Parietal lobe (tissue), 1 donor: Measurements from ENCODE around the gene EPB41L2. TPM values are rescaled to one million over a fixed set of nuclear protein-coding genes. Genes with fewer than 3 reads are reported as not detected.

Source experiments
- total RNA-seq: library from RNA; depleted of rRNA; stranded (reverse); fragments of >200 nt; gene quantifications from one replicate; pipeline ENCODE4 v1.2.3, GENCODE V29; 2014

The EPB41L2 gene
- total RNA-seq: 64.5 TPM

DNA sequence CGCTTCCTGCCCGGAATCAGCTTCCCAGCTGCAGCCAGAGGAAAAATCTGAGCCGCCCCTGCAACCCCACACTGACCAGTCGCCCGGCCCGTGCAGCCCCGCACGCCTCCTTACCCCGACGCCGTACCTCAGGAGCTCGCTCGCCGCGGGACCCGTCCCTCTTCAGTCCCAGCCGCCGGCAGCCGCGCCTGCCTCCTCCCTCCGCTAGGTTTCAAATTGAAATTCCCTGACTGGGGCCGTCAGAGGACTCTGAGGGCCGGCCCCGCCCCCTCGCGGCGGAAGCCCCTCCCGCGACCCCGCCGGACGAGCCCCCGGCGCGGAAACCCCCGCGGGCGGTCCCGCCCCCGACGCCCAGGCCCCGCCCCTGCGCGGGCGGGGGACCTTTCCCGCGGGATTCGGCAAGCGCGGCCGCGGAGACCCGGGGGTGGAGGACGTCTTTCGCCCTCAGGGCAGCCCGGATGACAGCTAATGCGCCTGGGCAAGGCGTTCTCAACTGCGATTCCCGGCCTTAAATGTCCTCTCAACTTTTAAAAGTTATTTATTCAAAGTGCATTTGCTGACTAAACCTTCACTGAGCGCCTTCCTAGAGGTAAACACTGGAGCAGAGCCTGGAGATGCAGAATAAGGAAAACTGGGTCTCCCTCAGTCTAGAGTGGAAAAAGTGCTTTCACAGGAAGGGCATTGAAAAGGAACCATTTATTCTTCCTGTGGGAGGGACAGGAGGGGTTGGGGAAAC, at the start of gene EPB41L2:
EPB41L2 (minus strand) TSS at position 218 of the 736 bp plus-strand sequence. CDS start 106,760 bp downstream, outside the sequence.

DNA sequence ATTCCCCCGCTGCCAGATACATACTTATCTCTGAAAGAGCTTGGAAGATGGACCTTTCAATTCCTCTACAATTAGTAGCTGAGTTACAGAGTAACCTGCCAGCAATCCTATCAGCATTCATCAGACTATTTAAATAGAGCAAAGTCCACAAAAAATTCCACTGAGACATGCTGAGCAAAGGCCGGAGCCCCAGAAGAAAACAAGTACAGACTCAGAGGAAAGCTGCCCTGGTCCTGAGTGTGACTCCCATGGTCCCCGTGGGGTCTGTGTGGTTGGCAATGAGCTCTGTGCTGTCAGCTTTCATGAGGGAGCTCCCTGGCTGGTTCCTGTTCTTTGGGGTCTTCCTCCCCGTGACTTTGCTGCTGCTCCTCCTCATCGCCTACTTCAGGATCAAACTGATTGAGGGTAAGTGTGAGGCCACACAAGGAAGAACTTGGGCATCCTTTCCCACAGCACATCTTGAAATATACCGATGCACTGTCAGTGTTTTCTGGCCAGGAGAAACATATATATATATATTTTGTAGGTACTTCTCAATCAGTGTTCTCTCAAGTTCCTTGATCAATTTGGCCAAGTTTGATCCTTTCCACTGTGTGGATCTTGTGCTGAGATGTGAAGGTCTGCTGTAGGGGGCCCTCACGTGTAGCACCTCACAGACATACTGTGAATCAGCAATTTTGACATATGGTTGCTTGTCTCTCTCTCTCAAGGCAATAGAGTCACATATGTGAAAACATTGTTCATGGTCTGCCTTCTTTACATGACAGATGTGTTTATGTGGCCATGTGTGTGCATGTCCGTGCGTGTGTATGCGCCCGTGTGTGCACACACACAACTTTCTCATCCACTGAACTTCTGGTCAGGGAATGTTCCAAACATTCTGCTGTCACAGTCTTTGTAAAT, 235.5 kb downstream of the EPB41L2 start, which contains the start of gene SMLR1:
SMLR1 (plus strand) TSS at position 160 of the 903 bp plus-strand sequence; CDS start at position 168, 8 bp downstream.

Other genes with a start within 250 kb of the EPB41L2 start
- gene SMLR1, start 235.8 kb downstream of the EPB41L2 start, total RNA-seq: not detected
- gene AKAP7, start 72.2 kb upstream of the EPB41L2 start, total RNA-seq: 90.1 TPM